Left lung (tissue), 10 donors: ENCODE data around the gene TALDO1. TPM values are rescaled to one million over a fixed set of nuclear protein-coding genes. Genes with fewer than 3 reads are reported as not detected.

Experiments used
- ATAC-seq: fragments of 200-7000 bp; cut with Tn5 transposase; one replicate; pipeline ENCODE4 v1.9.1; 2020; ENCODE audit warnings: moderate library complexity
- DNase-seq, 4 donors: peaks; one replicate each; pipeline ENCODE4 v3.0.0-alpha.2; 2013 to 2020
- H3K27ac ChIP-seq, 2 donors: fragments of 200-600 bp; sonication (generic) in 1 of 2; one replicate each; pipeline versions ENCODE4 v1.5.0 to v1.8.0; 2020 to 2021
- H3K27me3 ChIP-seq, 2 donors: fragments of 200-600 bp; sonication (generic) in 1 of 2; one replicate each; pipeline versions ENCODE4 v1.5.0 to v1.8.0; 2020 to 2021
- H3K36me3 ChIP-seq, 2 donors: fragments of 200-600 bp; sonication (generic) in 1 of 2; one replicate each; pipeline versions ENCODE4 v1.5.0 to v1.8.0; 2020 to 2021
- H3K4me1 ChIP-seq, 2 donors: fragments of 200-600 bp; one replicate each; pipeline ENCODE4 v1.8.0; 2021
- H3K4me3 ChIP-seq, 2 donors: fragments of 200-600 bp; sonication (generic) in 1 of 2; one replicate each; pipeline versions ENCODE4 v1.5.0 to v1.8.0; 2020 to 2021; ENCODE audit warnings: mild to moderate bottlenecking in 1 of 2
- H3K9me3 ChIP-seq, 2 donors: fragments of 200-600 bp; sonication (generic) in 1 of 2; one replicate each; pipeline versions ENCODE4 v1.5.0 to v1.8.0; 2020 to 2021
- CTCF ChIP-seq, 2 donors: fragments of 200-600 bp; sonication (generic) in 1 of 2; IDR thresholded peaks; one replicate each; pipeline versions ENCODE4 v1.5.0 to v1.8.0; 2021; ENCODE audit warnings: antibody characterized with exemption in 2 of 2
- intact Hi-C, 2 donors: fragments of 100-400 bp; cut with DNase I; formaldehyde crosslinking; loops; one replicate each; pipeline versions ENCODE4 v1.11.2 to v1.14.2; 2022
- polyA plus RNA-seq, 6 donors: library from polyadenylated mRNA; unstranded; fragments of 120-200 nt; gene quantifications; one replicate each; pipeline ENCODE4 v1.2.1, GENCODE V29; 2013; ENCODE audit not compliant: insufficient read length in 6 of 6
- total RNA-seq, 2 donors: library from RNA; stranded (reverse); fragmentation: NEBNext Ultra II Directional; extraction: Animal tissue kit (Norgen Biotek cat#: 25700); gene quantifications; one replicate each; pipeline ENCODE4 v1.2.1, GENCODE V29; 2021
- donor health status: DM: no; HTN: yes; CAD: no.
- donor health status: DM: no; HTN: no; CAD: no.

The TALDO1 gene
- total and polyA plus RNA-seq, 8 donors, result 100 to 322 (median 119) TPM

GRCh38 chr11:745428-745827 lies 1.8 kb upstream of the TALDO1 start:
- ATAC-seq (no peak), DNase-seq (no peak)
- H3K36me3 ChIP-seq, result no peaks in the 10 kb centered on the region
- H3K9me3 ChIP-seq, result no peaks in the 10 kb centered on the region
- H3K4me3 ChIP-seq, result no peak overlapping the region
- H3K27ac ChIP-seq, result peak overlapping the region in 1 of 2 donors; percentile 90
- H3K27me3 ChIP-seq, result no peaks in the 10 kb centered on the region
- H3K4me1 ChIP-seq, result peaks cover 11 to 35% of the 10 kb centered on the region in 2 donors
- intact Hi-C loops, result no loop called here
- no peak for TF ChIP-seq CTCF (IDR thresholded peaks at IDR 0.05)

GRCh38 chr11:746289-747157 lies 741 bp upstream of the TALDO1 start:
- Histone ChIP-seq H3K9me3 (no peaks in the 10 kb centered on the region), H3K27ac (peak overlapping the region; percentile 80 to 90), H3K4me3 (peak overlapping the region; percentile 85 to 95), H3K36me3 (no peaks in the 10 kb centered on the region), H3K27me3 (no peaks in the 10 kb centered on the region), H3K4me1 (peaks cover 11 to 44% of the 10 kb centered on the region in 2 donors)
- DNase-seq, result no peak
- intact Hi-C loops, result no loop called here
- TF ChIP-seq CTCF (IDR thresholded peaks at IDR 0.05), result no peak
- peak; percentile 34 for ATAC-seq

- H3K4me3 ChIP-seq, result peak overlapping the region; percentile 85 to 95
- peak overlapping the region; percentile 80 to 90 for H3K27ac ChIP-seq
- DNase-seq (peak in 1 of 4 donors; percentile 87), ATAC-seq (peak; percentile 19)
- no peaks in the 10 kb centered on the region for H3K9me3 ChIP-seq
- intact Hi-C loops, result no loop called here
- no peak for TF ChIP-seq CTCF (IDR thresholded peaks at IDR 0.05)
- H3K27me3 ChIP-seq, result no peaks in the 10 kb centered on the region
- peaks cover 11 to 47% of the 10 kb centered on the region in 2 donors for H3K4me1 ChIP-seq
- peaks cover 0 to 9% of the 10 kb centered on the region in 2 donors for H3K36me3 ChIP-seq
Measured at GRCh38 chr11:748007-748359, 719 bp downstream of the TALDO1 start.

GRCh38 chr11:749731-750130 lies 2.5 kb downstream of the TALDO1 start:
- intact Hi-C loops, result no loop called here
- Histone ChIP-seq H3K9me3 (no peaks in the 10 kb centered on the region), H3K27ac (peak overlapping the region in 1 of 2 donors; percentile 90), H3K4me3 (peak overlapping the region in 1 of 2 donors; percentile 95), H3K36me3 (peaks cover 0 to 15% of the 10 kb centered on the region in 2 donors), H3K27me3 (no peaks in the 10 kb centered on the region), H3K4me1 (peaks cover 11 to 55% of the 10 kb centered on the region in 2 donors)
- no peak for ATAC-seq
- no peak for DNase-seq
- TF ChIP-seq CTCF (IDR thresholded peaks at IDR 0.05), result no peak

GRCh38 chr11:760236-760635 lies 13.0 kb downstream of the TALDO1 start:
- peaks cover 0 to 19% of the 10 kb centered on the region in 2 donors for H3K4me1 ChIP-seq
- H3K36me3 ChIP-seq, result peaks cover 0 to 99% of the 10 kb centered on the region in 2 donors
- no peak for TF ChIP-seq CTCF (IDR thresholded peaks at IDR 0.05)
- no peaks in the 10 kb centered on the region for H3K27me3 ChIP-seq
- no peak overlapping the region for H3K27ac ChIP-seq
- intact Hi-C loops, result no loop called here
- no peak overlapping the region for H3K4me3 ChIP-seq
- no peaks in the 10 kb centered on the region for H3K9me3 ChIP-seq
- DNase-seq, result no peak
- no peak for ATAC-seq
